K562 (cell line): ENCODE results near the gene DNAJC17. TPM values are rescaled to one million over a fixed set of nuclear protein-coding genes. Genes with fewer than 3 reads are reported as not detected.

Source experiments
- BRD9 ChIP-seq: fragments of 450-650 bp; IDR thresholded peaks from 2 replicates; pipeline ENCODE4 v1.6.1; 2018; ENCODE audit warnings: low read depth; ENCODE audit not compliant: partially characterized antibody
- CHD1 ChIP-seq: fragments of 200-600 bp; sonication (generic); IDR thresholded peaks from one replicate; pipeline ENCODE4 v1.6.1; 2012; ENCODE audit warnings: mild to moderate bottlenecking, moderate library complexity, low read length, inconsistent platforms
- ELF1 ChIP-seq: fragments of 200-800 bp; sonication (Bioruptor generic); IDR thresholded peaks from 2 replicates; pipeline ENCODE4 v1.6.1; 2016; ENCODE audit warnings: missing genetic modification characterization, missing compliant biosample characterization
- ESRRA ChIP-seq: fragments of 450-650 bp; IDR thresholded peaks from 2 replicates; pipeline ENCODE4 v1.6.1; 2014; ENCODE audit warnings: low read depth, mild to moderate bottlenecking, moderate library complexity, borderline replicate concordance
- HMGN3 ChIP-seq: IDR thresholded peaks from 2 replicates; pipeline ENCODE4 v1.6.1; 2011; ENCODE audit warnings: borderline replicate concordance, low read depth, mild to moderate bottlenecking, mixed read lengths, low read length; ENCODE audit not compliant: insufficient read length; ENCODE audit errors: extremely low read depth
- MTA1 ChIP-seq: fragments of 450-650 bp; IDR thresholded peaks from 2 replicates; pipeline ENCODE4 v1.6.1; 2017; ENCODE audit warnings: borderline replicate concordance
- MTA2 ChIP-seq: fragments of 450-650 bp; IDR thresholded peaks from 2 replicates; pipeline ENCODE4 v1.6.1; 2016; ENCODE audit warnings: low read depth
- MTA3 ChIP-seq: fragments of 450-650 bp; formaldehyde crosslinking; IDR thresholded peaks from 2 replicates; pipeline ENCODE4 v1.6.1; 2017; ENCODE audit warnings: mild to moderate bottlenecking, borderline replicate concordance
- MYC ChIP-seq, 2 experiments: fragments of 250-450 bp in 1 of 2; sonication (Bioruptor Pico) in 1 of 2; IDR thresholded peaks; 2 replicates each; pipeline versions ENCODE4 v1.5.1 to v1.6.1; 2012 to 2021; ENCODE audit warnings: low read depth in 2 of 2, borderline replicate concordance in 1 of 2, improper control_type of control experiment in 1 of 2, low read length in 1 of 2, mild to moderate bottlenecking in 1 of 2, moderate library complexity in 1 of 2
- NR3C1 ChIP-seq: sonication (generic); formaldehyde crosslinking; IDR thresholded peaks from 2 replicates; pipeline ENCODE4 v1.8.1; 2022; ENCODE audit warnings: missing genetic modification reagents
- RBFOX2 ChIP-seq: fragments of 200-400 bp; formaldehyde crosslinking; IDR thresholded peaks from 2 replicates; pipeline ENCODE4 v1.6.1; 2017; ENCODE audit warnings: low read depth, mild to moderate bottlenecking, low read length, moderate library complexity
- RNF2 ChIP-seq: sonication (generic); IDR thresholded peaks from 2 replicates; pipeline ENCODE4 v1.6.1; 2016
- SETDB1 ChIP-seq: IDR thresholded peaks from one replicate; pipeline ENCODE4 v1.6.1; 2012; ENCODE audit warnings: low read length, control low read depth, inconsistent platforms
- SIX5 ChIP-seq, 2 experiments: IDR thresholded peaks; 2 replicates each; pipeline ENCODE4 v1.6.1; 2011; ENCODE audit warnings: low read length in 2 of 2, borderline replicate concordance in 1 of 2, low read depth in 1 of 2, mild to moderate bottlenecking in 1 of 2, moderate library complexity in 1 of 2; ENCODE audit not compliant: insufficient read depth in 1 of 2
- SMARCA5 ChIP-seq: fragments of 450-650 bp; IDR thresholded peaks from 2 replicates; pipeline ENCODE4 v1.6.1; 2016
- SREBF1 ChIP-seq: fragments of 150-350 bp; IDR thresholded peaks from 2 replicates; pipeline ENCODE4 v1.6.1; 2014; ENCODE audit warnings: antibody characterized with exemption, low read depth, low read length, borderline replicate concordance
- TARDBP ChIP-seq: fragments of 450-650 bp; IDR thresholded peaks from 2 replicates; pipeline ENCODE4 v1.6.1; 2016
- polyA plus RNA-seq, 8 experiments: library from polyadenylated mRNA; depleted of rRNA in 4 of 8; stranded (reverse) in 5 of 8; unstranded in 3 of 8; fragments of >200 nt; fragmentation: Nextera tagmentation in 2 of 8; fragmentation: Illumina TruSeq in 1 of 8; extraction: Ambion mirVana in 2 of 8; extraction: Trizol in 1 of 8; gene quantifications; 2 replicates each; pipeline versions ENCODE4 v1.2.1 to v1.2.3, GENCODE V29; 2011 to 2014; ENCODE audit warnings: inconsistent platforms in 1 of 8, missing spikeins in 1 of 8
- total RNA-seq, 7 experiments: library from RNA; depleted of rRNA in 6 of 7; stranded (reverse); fragments of >200 nt in 6 of 7; fragmentation: Illumina TruSeq in 2 of 7; extraction: Trizol in 2 of 7; gene quantifications; 2 replicates each; pipeline versions ENCODE4 v1.2.1 to v1.2.3, GENCODE V29; 2011 to 2021; ENCODE audit warnings: low replicate concordance in 1 of 7
- TF ChIP-seq, protein P1 (sequence below): IDR thresholded peaks from 2 replicates; pipeline ENCODE4 v1.6.1; 2014; ENCODE audit warnings: antibody characterized with exemption
- TF ChIP-seq, protein P2 (sequence below), 2 experiments: IDR thresholded peaks; 2 replicates each; pipeline ENCODE4 v1.6.1; 2011; ENCODE audit warnings: borderline replicate concordance in 1 of 2, control low read depth in 1 of 2, low read depth in 1 of 2, low read length in 1 of 2, mild to moderate bottlenecking in 1 of 2, mixed read lengths in 1 of 2, moderate library complexity in 1 of 2; ENCODE audit not compliant: insufficient read depth in 1 of 2, insufficient read length in 1 of 2, poor library complexity in 1 of 2, severe bottlenecking in 1 of 2; ENCODE audit errors: extremely low read depth in 1 of 2
- TF ChIP-seq, protein P3 (sequence below): fragments of 250-450 bp; sonication (Bioruptor Pico); IDR thresholded peaks from 2 replicates; pipeline ENCODE4 v1.8.0; 2021; ENCODE audit warnings: borderline replicate concordance, mild to moderate bottlenecking, moderate library complexity; ENCODE audit not compliant: poor library complexity, severe bottlenecking
- TF ChIP-seq, protein P4 (sequence below): fragments of 200-800 bp; sonication (Bioruptor generic); IDR thresholded peaks from 2 replicates; pipeline ENCODE4 v1.6.1; 2017; ENCODE audit warnings: missing genetic modification characterization, missing compliant biosample characterization

Gene DNAJC17
- total and polyA plus RNA-seq, 9 of the 15 experiments (the other 6 are each of a cell fraction or from before 2014, with no cell fraction given) = 2.4 to 79.4 (median 44.2) TPM

DNA sequence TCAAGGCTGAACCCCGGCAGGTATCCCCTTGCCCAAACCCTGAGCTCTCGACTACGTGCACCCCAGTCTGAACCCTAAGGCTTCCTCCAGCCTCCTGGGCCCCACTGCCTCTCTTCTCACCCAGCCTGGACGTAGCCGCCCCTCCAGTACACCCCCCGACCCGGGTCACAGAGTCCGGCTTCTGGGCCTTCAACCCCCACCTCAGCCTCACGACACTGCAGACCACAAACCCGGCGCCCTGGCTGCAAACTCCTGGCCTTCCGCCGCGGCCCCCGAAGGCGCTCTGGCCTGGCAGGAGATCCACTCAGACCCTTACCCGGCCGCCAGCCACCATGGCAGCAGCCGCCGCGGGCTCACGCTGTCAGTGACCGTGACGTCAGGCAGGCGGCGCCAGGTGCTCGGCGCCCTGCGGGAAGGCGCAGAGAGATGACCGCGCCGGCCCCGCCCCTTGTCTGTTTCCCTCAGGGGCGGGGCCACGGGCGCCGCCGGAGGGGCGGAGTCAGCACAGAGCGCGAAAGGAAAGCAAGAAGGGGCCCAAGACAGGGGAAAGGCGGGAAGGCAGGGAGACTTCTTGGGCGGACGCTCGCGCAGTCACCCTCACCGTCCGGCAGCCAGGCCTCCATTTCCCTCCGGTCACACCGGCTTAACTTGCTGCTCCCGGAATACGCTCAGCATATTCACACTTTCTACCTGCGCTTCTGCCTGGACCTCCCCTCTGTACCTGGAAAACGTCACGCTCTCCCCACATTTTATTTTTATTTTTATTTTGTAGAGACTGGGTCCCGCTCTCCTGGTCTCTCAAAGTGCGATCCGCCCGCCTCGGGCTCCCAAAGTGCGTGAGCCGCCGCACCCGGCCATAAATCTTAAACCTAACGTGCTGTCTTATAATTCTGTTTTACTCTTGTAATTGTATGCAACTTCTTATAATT, 52.1 kb downstream of the DNAJC17 start, which contains the start of gene RMDN3 (continued):
- TF ChIP-seq, protein P1, sequence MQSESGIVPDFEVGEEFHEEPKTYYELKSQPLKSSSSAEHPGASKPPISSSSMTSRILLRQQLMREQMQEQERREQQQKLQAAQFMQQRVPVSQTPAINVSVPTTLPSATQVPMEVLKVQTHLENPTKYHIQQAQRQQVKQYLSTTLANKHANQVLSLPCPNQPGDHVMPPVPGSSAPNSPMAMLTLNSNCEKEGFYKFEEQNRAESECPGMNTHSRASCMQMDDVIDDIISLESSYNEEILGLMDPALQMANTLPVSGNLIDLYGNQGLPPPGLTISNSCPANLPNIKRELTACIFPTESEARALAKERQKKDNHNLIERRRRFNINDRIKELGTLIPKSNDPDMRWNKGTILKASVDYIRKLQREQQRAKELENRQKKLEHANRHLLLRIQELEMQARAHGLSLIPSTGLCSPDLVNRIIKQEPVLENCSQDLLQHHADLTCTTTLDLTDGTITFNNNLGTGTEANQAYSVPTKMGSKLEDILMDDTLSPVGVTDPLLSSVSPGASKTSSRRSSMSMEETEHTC = 0 out of 2 replicates have a peak, but pooled peaks have one; percentile 15
- TF ChIP-seq, protein P2, sequence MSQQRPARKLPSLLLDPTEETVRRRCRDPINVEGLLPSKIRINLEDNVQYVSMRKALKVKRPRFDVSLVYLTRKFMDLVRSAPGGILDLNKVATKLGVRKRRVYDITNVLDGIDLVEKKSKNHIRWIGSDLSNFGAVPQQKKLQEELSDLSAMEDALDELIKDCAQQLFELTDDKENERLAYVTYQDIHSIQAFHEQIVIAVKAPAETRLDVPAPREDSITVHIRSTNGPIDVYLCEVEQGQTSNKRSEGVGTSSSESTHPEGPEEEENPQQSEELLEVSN (IDR thresholded peaks at IDR 0.05; ENCODE audit: borderline replicate concordance in 1 of 2, extremely low read depth in 1 of 2, insufficient read depth in 1 of 2, insufficient read length in 1 of 2, low read depth in 1 of 2, low read length in 1 of 2, poor library complexity in 1 of 2, severe bottlenecking in 1 of 2) = peak; percentile 92 to 95
- peak; percentile 99 for TF ChIP-seq MTA1
- peak; percentile 78; the same call in 1 of the 2 replicates for TF ChIP-seq MTA3
- peak; percentile 81 for TF ChIP-seq HMGN3
- TF ChIP-seq SIX5 (IDR thresholded peaks at IDR 0.05; ENCODE audit: borderline replicate concordance in 1 of 2, insufficient read depth in 1 of 2, low read depth in 1 of 2, low read length in 2 of 2) = peak in 1 of 2 experiments; percentile 27; a peak in 1 of 4 replicates
- no peak for TF ChIP-seq SREBF1
- no peak for TF ChIP-seq SMARCA5
- TF ChIP-seq RNF2 = 0 out of 2 replicates have a peak, but pooled peaks have one; percentile 53
- peak; percentile 80 for TF ChIP-seq CHD1
- peak; percentile 48; the same call in 1 of the 2 replicates for TF ChIP-seq ELF1 (tag)
- 0 out of 2 replicates have a peak, but pooled peaks have one; percentile 31 for TF ChIP-seq TARDBP
- TF ChIP-seq NR3C1 (CRISPR knock-in tag) = no peak
- TF ChIP-seq RBFOX2 = peak; percentile 97
- TF ChIP-seq, protein P3, sequence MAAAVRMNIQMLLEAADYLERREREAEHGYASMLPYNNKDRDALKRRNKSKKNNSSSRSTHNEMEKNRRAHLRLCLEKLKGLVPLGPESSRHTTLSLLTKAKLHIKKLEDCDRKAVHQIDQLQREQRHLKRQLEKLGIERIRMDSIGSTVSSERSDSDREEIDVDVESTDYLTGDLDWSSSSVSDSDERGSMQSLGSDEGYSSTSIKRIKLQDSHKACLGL (CRISPR knock-in tag) = peak; percentile 68
- peak; percentile 28 for TF ChIP-seq BRD9
- TF ChIP-seq SETDB1 = peak; percentile 52
- TF ChIP-seq, protein P4, sequence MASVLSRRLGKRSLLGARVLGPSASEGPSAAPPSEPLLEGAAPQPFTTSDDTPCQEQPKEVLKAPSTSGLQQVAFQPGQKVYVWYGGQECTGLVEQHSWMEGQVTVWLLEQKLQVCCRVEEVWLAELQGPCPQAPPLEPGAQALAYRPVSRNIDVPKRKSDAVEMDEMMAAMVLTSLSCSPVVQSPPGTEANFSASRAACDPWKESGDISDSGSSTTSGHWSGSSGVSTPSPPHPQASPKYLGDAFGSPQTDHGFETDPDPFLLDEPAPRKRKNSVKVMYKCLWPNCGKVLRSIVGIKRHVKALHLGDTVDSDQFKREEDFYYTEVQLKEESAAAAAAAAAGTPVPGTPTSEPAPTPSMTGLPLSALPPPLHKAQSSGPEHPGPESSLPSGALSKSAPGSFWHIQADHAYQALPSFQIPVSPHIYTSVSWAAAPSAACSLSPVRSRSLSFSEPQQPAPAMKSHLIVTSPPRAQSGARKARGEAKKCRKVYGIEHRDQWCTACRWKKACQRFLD = peak; percentile 58
- TF ChIP-seq MYC (IDR thresholded peaks at IDR 0.05; ENCODE audit: low read depth, low read length) = peak; percentile 94
- no peak for TF ChIP-seq MYC (CRISPR knock-in tag; IDR thresholded peaks at IDR 0.05; ENCODE audit: borderline replicate concordance, low read depth)
- TF ChIP-seq MTA2 = no peak
- TF ChIP-seq ESRRA = peak; percentile 80; the same call in 1 of the 2 replicates
